ENCODE data around the gene PGM5. TPM values are rescaled to one million over a fixed set of nuclear protein-coding genes. Genes with fewer than 3 reads are reported as not detected.

Gene PGM5
- total RNA-seq, 1 donor from 2014 or later, result 0.79 TPM

DNA sequence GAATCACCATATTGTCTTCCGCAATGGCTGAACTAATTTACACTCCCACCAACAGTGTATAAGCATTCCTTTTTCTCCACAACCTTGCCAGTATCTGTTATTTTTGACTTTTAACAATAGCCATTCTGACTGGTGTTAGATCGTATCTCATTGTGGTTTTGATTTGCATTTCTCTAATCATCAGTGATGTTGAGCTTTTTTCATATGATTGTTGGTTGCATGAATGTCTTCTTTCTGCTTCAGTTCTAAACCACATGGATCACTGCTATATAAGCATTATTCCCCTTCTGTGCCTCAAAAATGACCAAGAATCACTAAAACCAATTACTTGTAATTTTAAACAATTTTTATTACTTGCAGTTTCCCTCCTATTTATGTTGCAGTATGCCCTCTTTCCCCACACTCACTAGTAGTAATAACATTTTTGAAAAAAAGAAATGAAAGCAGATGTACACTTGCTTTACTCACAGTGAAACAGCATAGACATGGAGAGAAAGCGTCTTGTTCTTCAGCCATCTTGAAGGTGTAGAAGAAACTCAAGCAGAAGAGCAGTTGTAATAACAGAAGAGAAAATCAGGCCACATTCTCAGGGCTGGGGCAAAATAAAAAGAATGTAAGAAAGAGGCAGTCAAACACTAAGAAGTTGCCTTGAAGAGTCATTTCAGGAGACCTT lies 188.8 kb downstream of the PGM5 start:
- no peak overlapping the region for H3K4me3 ChIP-seq (ENCODE audit: low read depth, low read length)
- DNase-seq (ENCODE audit: low read depth), result no peak
- H3K36me3 ChIP-seq (ENCODE audit: control insufficient read depth, insufficient read depth, low read length), result no peaks in the 10 kb centered on the region
- TF ChIP-seq, protein P1, sequence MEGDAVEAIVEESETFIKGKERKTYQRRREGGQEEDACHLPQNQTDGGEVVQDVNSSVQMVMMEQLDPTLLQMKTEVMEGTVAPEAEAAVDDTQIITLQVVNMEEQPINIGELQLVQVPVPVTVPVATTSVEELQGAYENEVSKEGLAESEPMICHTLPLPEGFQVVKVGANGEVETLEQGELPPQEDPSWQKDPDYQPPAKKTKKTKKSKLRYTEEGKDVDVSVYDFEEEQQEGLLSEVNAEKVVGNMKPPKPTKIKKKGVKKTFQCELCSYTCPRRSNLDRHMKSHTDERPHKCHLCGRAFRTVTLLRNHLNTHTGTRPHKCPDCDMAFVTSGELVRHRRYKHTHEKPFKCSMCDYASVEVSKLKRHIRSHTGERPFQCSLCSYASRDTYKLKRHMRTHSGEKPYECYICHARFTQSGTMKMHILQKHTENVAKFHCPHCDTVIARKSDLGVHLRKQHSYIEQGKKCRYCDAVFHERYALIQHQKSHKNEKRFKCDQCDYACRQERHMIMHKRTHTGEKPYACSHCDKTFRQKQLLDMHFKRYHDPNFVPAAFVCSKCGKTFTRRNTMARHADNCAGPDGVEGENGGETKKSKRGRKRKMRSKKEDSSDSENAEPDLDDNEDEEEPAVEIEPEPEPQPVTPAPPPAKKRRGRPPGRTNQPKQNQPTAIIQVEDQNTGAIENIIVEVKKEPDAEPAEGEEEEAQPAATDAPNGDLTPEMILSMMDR (IDR thresholded peaks at IDR 0.05; ENCODE audit: insufficient read depth, low read length, poor library complexity, severe bottlenecking), result no peak
- H3K27me3 ChIP-seq (ENCODE audit: control insufficient read depth, insufficient read depth, low read length), result no peaks in the 10 kb centered on the region

- no peak overlapping the region for H3K4me3 ChIP-seq (ENCODE audit: low read depth, low read length)
- DNase-seq (ENCODE audit: low read depth), result no peak
- H3K36me3 ChIP-seq (ENCODE audit: control insufficient read depth, insufficient read depth, low read length), result no peaks in the 10 kb centered on the region
- TF ChIP-seq, protein P1 (IDR thresholded peaks at IDR 0.05; ENCODE audit: insufficient read depth, low read length, poor library complexity, severe bottlenecking), result no peak
- H3K27me3 ChIP-seq (ENCODE audit: control insufficient read depth, insufficient read depth, low read length), result no peaks in the 10 kb centered on the region
These were observed 190.4 kb downstream of the PGM5 start for GRCh38 chr9:68546596-68547390.

DNA sequence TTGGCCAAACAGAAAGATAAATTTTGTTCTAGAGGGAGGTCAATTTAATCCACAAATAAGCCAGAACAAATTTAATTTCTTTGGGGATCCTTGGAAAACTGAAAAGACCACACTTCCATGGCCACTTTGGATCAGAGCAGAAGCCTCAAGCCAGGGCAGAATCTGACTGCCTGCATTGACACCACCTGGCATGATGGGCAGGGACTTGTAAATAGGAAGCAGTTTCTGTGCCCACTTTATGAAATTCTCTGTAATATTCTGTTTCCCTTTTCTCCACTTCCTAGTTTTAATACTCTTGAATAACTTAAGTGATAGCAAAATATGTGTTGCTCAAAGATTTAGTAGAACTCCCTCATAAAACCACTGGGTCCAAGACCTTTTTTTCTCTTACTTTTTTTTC lies 191.0 kb downstream of the PGM5 start:
- no peak for DNase-seq (ENCODE audit: low read depth)
- no peak overlapping the region for H3K4me3 ChIP-seq (ENCODE audit: low read depth, low read length)
- no peaks in the 10 kb centered on the region for H3K36me3 ChIP-seq (ENCODE audit: control insufficient read depth, insufficient read depth, low read length)
- H3K27me3 ChIP-seq (ENCODE audit: control insufficient read depth, insufficient read depth, low read length), result no peaks in the 10 kb centered on the region
- TF ChIP-seq, protein P1 (IDR thresholded peaks at IDR 0.05; ENCODE audit: insufficient read depth, low read length, poor library complexity, severe bottlenecking), result no peak

- no peak for DNase-seq (ENCODE audit: low read depth)
- no peaks in the 10 kb centered on the region for H3K27me3 ChIP-seq (ENCODE audit: control insufficient read depth, insufficient read depth, low read length)
- TF ChIP-seq, protein P1 (IDR thresholded peaks at IDR 0.05; ENCODE audit: insufficient read depth, low read length, poor library complexity, severe bottlenecking), result no peak
- no peaks in the 10 kb centered on the region for H3K36me3 ChIP-seq (ENCODE audit: control insufficient read depth, insufficient read depth, low read length)
- H3K4me3 ChIP-seq (ENCODE audit: low read depth, low read length), result no peak overlapping the region
These were observed 191.8 kb downstream of the PGM5 start for GRCh38 chr9:68548241-68548640.

DNA sequence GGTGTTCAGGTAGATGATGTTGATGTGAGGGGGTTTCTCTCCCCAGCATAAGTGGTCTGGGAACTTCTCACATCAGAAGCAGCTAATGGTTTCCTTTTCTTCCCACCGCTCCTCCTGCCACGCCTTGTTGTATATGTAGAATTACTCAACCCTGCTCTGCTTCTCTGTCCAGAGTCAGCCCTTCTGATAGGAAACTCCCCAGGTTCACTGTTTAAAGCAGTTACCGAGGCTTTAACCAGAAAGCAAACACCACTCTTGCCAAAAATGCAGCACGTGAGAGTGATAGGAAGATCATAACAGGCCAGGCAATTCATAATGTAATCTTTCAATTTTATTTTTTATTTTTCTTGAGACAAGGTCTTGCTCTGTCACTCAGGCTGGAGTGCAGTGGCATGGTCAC lies 194.8 kb downstream of the PGM5 start:
- Histone ChIP-seq H3K27me3 (ENCODE audit: control insufficient read depth, insufficient read depth, low read length) (no peaks in the 10 kb centered on the region), H3K4me3 (ENCODE audit: low read depth, low read length) (no peak overlapping the region), H3K36me3 (ENCODE audit: control insufficient read depth, insufficient read depth, low read length) (no peaks in the 10 kb centered on the region)
- no peak for DNase-seq (ENCODE audit: low read depth)
- TF ChIP-seq, protein P1 (IDR thresholded peaks at IDR 0.05; ENCODE audit: insufficient read depth, low read length, poor library complexity, severe bottlenecking), result no peak

Measured in kidney epithelial cell (primary cell).